Measurements from ENCODE around the gene FAHD1.

- TF ChIP-seq CTCF (IDR thresholded peaks at IDR 0.05) (no peak), POLR2A (IDR thresholded peaks at IDR 0.05) (no peak), EP300 (IDR thresholded peaks at IDR 0.05) (no peak)
These were observed 10.4 kb upstream of the FAHD1 start for GRCh38 chr16:1816396-1817275.
